ENCODE measurements around the gene EPAS1. TPM values are rescaled to one million over a fixed set of nuclear protein-coding genes. Genes with fewer than 3 reads are reported as not detected.

The EPAS1 gene
- total and polyA plus RNA-seq, 4 donors = 26.2 to 193 (median 61.1) TPM

- H3K27ac ChIP-seq (ENCODE audit: low read depth in 1 of 2, low read length in 2 of 2) = no peak overlapping the region
- 51% methylated on average over 7 of the region's 7 CpGs for WGBS
Measured at GRCh38 chr2:46294176-46294836, 2.9 kb upstream of the EPAS1 start.

GRCh38 chr2:46296216-46296839, 879 bp upstream of the EPAS1 start:
- Histone ChIP-seq H3K4me3 (ENCODE audit: low read depth in 1 of 3, low read length in 3 of 3) (peak overlapping the region; percentile 72 to 89 (median 79)), H3K36me3 (ENCODE audit: control insufficient read depth in 4 of 4, insufficient read depth in 3 of 4, low read depth in 1 of 4, low read length in 3 of 4) (no peaks in the 10 kb centered on the region), H3K9ac (ENCODE audit: low read depth in 1 of 2, low read length in 2 of 2) (peak overlapping the region; percentile 88 to 94), H3K9me3 (ENCODE audit: control insufficient read depth in 4 of 4, low read length in 3 of 4) (no peaks in the 10 kb centered on the region), H3K27me3 (ENCODE audit: control insufficient read depth in 4 of 4, insufficient read depth in 4 of 4, low read length in 3 of 4) (no peaks in the 10 kb centered on the region), H3K4me1 (ENCODE audit: control insufficient read depth in 4 of 4, insufficient read depth in 4 of 4, low read length in 3 of 4) (peaks cover 0 to 20% (median 8%) of the 10 kb centered on the region in 4 donors), H3K27ac (ENCODE audit: low read depth in 1 of 2, low read length in 2 of 2) (peak overlapping the region; percentile 95 to 98)
- DNase-seq (ENCODE audit: low spot score) = peak; percentile 46
- 37% methylated on average over 28 of the region's 28 CpGs for WGBS
- no peak for TF ChIP-seq GABPA (IDR thresholded peaks at IDR 0.05 in 1 of 2, conservative IDR thresholded peaks at IDR 0.05 in 1 of 2)
- no peak for TF ChIP-seq EGR1 (IDR thresholded peaks at IDR 0.05; ENCODE audit: low read depth in 2 of 2)
- TF ChIP-seq YY1 (IDR thresholded peaks at IDR 0.05) = peak; percentile 9
- TF ChIP-seq FOXA2 (IDR thresholded peaks at IDR 0.05) = no peak
- no peak for TF ChIP-seq REST (IDR thresholded peaks at IDR 0.05)
- TF ChIP-seq JUND (IDR thresholded peaks at IDR 0.05) = no peak
- TF ChIP-seq RAD21 (IDR thresholded peaks at IDR 0.05) = peak in 1 of 2 donors; percentile 20
- TF ChIP-seq ATF3 (IDR thresholded peaks at IDR 0.05) = no peak
- TF ChIP-seq HNF4A (conservative IDR thresholded peaks at IDR 0.05) = no peak
- TF ChIP-seq SP1 (IDR thresholded peaks at IDR 0.05) = no peak
- TF ChIP-seq NR2F2 (IDR thresholded peaks at IDR 0.05) = no peak
- TF ChIP-seq RXRA (IDR thresholded peaks at IDR 0.05) = no peak
- TF ChIP-seq HNF4G (IDR thresholded peaks at IDR 0.05) = no peak

More at GRCh38 chr2:46294176-46294836, 2.9 kb upstream of the EPAS1 start:
- H3K27me3 ChIP-seq (ENCODE audit: control insufficient read depth in 4 of 4, insufficient read depth in 4 of 4, low read length in 3 of 4) = no peaks in the 10 kb centered on the region
- H3K9me3 ChIP-seq (ENCODE audit: control insufficient read depth in 4 of 4, low read length in 3 of 4) = no peaks in the 10 kb centered on the region
- peaks cover 0 to 10% (median 5%) of the 10 kb centered on the region in 4 donors for H3K4me1 ChIP-seq (ENCODE audit: control insufficient read depth in 4 of 4, insufficient read depth in 4 of 4, low read length in 3 of 4)
- H3K4me3 ChIP-seq (ENCODE audit: low read depth in 1 of 3, low read length in 3 of 3) = no peak overlapping the region
- DNase-seq (ENCODE audit: low spot score) = no peak
- H3K9ac ChIP-seq (ENCODE audit: low read depth in 1 of 2, low read length in 2 of 2) = no peak overlapping the region
- H3K36me3 ChIP-seq (ENCODE audit: control insufficient read depth in 4 of 4, insufficient read depth in 3 of 4, low read depth in 1 of 4, low read length in 3 of 4) = no peaks in the 10 kb centered on the region
- no peak for TF ChIP-seq EGR1 (IDR thresholded peaks at IDR 0.05; ENCODE audit: low read depth in 2 of 2)
- TF ChIP-seq SP1 (IDR thresholded peaks at IDR 0.05) = no peak
- no peak for TF ChIP-seq MAX (IDR thresholded peaks at IDR 0.05)
- no peak for TF ChIP-seq ZBTB33 (IDR thresholded peaks at IDR 0.05)
- peak; percentile 75 to 77 for TF ChIP-seq RAD21 (IDR thresholded peaks at IDR 0.05)
- no peak for TF ChIP-seq GABPA (IDR thresholded peaks at IDR 0.05 in 1 of 2, conservative IDR thresholded peaks at IDR 0.05 in 1 of 2)
- peak; percentile 42 for TF ChIP-seq CTCF (IDR thresholded peaks at IDR 0.05; ENCODE audit: low read depth, low read length, missing input control)
- no peak for TF ChIP-seq FOXA2 (IDR thresholded peaks at IDR 0.05)
- TF ChIP-seq FOXA1 (IDR thresholded peaks at IDR 0.05) = no peak
- peak in 1 of 2 donors; percentile 13 for TF ChIP-seq RXRA (IDR thresholded peaks at IDR 0.05)

All from liver (tissue), 9 donors.